Fibroblast of upper back skin (primary cell): ENCODE measurements around the gene GIT2.
A peak's percentile ranks its signal among the peaks of the same experiment; 100 is the strongest.
"Not testable (repeated sequence)": the region's sequence is repeated elsewhere in the genome, so short reads cannot be mapped to it uniquely, and the experiment has no call there.

ENCODE experiments used
- DNase-seq: peaks from one replicate; pipeline ENCODE4 v3.0.0-alpha.2; 2013

The GIT2 gene, protein sequence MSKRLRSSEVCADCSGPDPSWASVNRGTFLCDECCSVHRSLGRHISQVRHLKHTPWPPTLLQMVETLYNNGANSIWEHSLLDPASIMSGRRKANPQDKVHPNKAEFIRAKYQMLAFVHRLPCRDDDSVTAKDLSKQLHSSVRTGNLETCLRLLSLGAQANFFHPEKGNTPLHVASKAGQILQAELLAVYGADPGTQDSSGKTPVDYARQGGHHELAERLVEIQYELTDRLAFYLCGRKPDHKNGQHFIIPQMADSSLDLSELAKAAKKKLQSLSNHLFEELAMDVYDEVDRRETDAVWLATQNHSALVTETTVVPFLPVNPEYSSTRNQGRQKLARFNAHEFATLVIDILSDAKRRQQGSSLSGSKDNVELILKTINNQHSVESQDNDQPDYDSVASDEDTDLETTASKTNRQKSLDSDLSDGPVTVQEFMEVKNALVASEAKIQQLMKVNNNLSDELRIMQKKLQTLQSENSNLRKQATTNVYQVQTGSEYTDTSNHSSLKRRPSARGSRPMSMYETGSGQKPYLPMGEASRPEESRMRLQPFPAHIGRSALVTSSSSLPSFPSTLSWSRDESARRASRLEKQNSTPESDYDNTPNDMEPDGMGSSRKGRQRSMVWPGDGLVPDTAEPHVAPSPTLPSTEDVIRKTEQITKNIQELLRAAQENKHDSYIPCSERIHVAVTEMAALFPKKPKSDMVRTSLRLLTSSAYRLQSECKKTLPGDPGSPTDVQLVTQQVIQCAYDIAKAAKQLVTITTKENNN

GRCh38 chr12:109995686-109996482, at the start of gene GIT2:
Gene GIT2, minus strand, starts transcription at chr12:109996368. Its CDS starts 144 bp downstream, at chr12:109996224.
- DNase-seq, result peak; percentile 90

- DNase-seq, result no peak
These were observed 46.1 kb upstream of the GIT2 start for GRCh38 chr12:110042264-110042663.

GRCh38 chr12:110039085-110039807, 43.1 kb upstream of the GIT2 start:
- DNase-seq, result peak; percentile 92

DNA sequence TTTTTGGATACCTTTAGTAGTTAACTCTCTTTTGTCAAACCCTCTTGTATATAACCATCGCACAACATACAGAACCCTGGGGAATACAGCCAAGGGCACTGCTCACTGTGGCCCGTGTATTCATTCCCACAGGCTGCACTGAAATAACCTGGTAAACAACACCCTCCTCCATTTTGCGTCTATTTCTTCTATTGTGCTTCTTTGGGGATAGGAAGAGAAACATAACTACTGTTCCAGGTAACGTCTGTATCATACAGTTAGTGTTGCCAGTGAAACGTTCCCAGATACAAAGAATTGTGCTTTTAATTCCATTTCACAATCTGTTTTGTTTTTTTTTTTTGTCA, 42.5 kb upstream of the GIT2 start:
- no peak for DNase-seq

DNA sequence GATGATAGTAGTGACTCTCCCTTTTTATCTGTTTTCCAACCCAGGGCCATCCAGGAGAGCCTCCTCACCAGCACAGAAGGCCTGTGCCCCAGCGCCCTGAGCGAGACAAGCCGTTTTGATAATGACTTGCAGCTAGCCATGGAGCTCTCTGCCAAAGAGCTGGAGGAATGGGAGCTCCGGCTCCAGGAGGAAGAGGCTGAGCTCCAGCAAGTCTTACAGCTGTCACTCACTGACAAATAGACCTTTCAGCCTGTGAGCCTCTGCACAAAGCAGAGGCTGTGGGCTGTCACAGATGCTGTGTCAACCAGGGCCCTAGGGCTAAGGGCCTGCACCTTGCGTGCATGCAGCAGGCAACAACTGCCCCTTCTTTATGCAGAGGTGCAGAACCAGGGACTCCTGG, 41.1 kb upstream of the GIT2 start:
- DNase-seq, result no peak

DNA sequence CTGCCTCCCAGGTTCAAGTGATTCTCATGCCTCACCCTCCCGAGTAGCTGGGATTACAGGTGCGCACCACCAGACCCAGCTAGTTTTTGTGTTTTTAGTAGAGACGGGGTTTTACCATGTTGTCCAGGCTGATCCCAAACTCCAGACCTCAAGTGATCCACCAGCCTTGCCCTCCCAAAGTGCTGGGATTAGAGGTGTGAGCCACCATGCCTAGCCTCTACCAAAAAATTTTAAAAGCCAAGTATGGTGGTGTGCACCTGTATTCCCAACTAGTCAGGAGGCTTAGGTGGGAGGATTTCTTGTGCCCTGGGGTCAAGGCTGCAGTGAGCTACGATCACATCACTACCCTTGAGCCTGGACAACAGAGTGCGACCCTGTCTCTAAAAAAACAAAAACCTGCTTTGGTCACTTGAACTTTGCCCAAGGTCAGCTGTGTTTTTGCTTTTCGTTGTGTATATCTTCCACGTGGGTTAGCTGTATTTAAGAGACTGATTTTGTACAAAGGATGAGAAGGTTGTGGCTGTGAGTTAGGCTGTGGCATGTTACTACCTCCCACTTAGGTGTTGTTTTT, 39.5 kb upstream of the GIT2 start:
- DNase-seq, result no peak

- no peak for DNase-seq
These were observed 37.7 kb upstream of the GIT2 start for GRCh38 chr12:110033888-110034287.

DNA sequence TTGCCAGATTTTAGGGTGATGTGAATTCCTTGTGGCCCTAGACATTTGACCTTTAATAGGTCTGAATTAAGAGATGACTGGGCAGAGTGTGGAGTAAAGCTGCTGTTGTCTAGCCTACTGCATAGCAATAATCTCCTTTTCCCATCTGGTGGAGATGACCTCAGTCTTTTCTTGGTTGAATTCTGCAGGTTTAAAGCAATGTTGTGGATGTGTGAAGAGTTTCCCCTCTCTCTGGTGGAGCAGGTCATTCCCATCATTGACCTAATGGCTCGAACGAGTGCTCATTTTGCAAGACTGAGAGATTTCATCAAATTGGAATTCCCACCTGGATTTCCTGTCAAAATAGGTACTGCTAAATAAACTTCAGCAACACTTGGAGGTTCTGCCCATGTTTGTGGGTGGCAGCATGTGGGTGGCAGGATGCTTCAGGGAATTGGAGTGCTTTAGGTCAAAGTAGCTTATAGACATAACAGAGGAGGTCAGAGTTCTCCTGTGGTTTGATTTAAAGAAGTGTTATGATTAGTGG, 33.2 kb upstream of the GIT2 start:
- DNase-seq, result no peak

DNA sequence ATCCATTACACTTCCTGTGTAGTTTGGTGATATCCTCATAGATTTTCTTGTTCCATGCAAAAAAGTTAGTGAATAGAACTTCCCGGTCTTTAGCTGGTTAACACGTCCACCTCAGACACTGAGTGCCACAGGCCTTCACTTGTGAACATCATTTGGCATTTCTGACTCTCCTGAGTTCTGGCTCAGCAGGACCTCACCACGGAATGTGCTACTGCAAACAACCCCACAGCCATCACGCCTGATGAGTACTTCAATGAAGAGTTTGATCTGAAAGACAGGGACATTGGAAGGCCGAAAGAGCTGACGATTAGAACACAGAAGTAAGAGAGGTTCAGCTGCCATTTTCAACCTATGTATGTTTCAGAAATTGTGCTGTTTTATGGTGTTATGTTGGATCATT, 32.2 kb upstream of the GIT2 start:
- no peak for DNase-seq

DNA sequence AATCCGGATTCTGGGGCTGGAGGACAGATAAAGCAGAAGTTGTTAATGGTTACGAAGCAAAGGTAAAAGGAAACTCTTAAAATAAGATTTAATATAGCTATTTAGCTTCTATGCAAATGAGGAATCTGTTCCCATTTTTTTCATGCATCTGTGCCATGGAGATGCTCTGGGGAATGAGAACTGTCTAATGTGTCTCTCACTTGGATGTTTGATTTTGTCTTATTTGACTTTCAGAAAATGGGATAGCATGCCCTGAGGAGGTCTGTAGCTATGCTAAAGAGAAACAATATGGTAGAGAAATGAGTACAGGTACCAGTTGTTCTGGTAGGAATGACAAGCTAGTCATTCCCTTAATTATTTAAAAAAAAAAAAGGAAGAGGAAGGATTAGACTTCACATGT, 27.9 kb upstream of the GIT2 start:
- no peak for DNase-seq

GRCh38 chr12:110023059-110023980, 27.2 kb upstream of the GIT2 start:
- DNase-seq, result peak; percentile 91

DNA sequence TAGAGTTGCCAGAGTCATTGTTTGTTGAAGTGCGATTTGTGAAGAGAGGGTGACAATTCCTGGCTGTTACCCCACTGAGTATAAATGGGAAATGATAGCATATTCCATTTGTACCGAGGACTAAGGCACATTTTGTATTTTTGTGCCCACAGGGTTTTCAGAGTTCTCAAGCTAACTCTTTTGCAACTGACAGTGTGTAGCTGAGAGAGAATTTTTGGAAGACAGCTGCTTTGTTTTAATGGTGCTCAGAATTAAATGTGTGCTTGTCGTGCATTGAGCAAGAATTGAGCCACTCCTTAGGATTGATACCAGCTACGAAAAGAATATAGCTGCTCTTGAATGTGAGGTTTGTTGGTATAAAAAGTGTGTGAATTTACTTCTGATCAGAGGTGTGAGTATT, 24.8 kb upstream of the GIT2 start:
- no peak for DNase-seq

DNA sequence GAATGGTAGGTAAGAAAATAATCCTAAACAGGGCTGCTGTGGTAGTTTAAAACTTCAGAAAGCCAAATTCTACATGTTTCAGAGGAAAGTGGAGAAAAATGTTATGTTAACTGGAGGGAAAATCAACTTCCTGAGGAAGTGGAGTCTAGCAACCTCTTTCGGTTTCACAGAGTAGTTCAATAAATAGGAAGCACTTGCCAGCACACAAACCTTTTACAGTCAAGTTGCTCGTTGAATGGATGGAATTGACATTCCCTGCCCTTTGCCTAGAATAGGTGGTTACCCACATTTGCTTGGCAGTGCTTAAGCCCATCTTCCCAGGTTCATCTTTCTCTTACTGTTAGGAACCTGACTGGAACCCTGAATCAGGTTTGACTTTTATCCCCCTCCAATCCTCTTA, 19.0 kb upstream of the GIT2 start:
- DNase-seq, result no peak

DNA sequence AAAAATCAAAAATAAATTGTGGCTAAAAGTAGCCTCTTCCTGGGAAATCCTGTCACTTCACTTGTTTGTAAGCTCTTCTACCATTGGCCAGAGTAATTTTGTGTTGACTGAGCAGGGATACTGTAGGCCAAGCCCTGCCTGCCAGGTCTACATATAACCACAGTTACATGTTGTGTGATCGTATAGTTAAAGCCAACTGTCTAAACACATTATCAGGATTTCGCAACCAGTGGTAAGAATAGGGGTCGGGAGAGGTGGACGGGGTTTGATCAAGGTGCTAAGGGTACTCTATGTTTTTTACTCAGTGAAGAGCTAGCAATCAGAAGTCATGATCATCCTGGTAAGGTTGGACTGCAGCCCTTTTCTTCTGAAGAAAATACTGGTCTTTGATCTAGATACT, 16.5 kb upstream of the GIT2 start:
- no peak for DNase-seq

- no peak for DNase-seq
These were observed 16.0 kb upstream of the GIT2 start for GRCh38 chr12:110012137-110012536.

- DNase-seq, result no peak
These were observed 14.9 kb upstream of the GIT2 start for GRCh38 chr12:110010853-110011723.

DNA sequence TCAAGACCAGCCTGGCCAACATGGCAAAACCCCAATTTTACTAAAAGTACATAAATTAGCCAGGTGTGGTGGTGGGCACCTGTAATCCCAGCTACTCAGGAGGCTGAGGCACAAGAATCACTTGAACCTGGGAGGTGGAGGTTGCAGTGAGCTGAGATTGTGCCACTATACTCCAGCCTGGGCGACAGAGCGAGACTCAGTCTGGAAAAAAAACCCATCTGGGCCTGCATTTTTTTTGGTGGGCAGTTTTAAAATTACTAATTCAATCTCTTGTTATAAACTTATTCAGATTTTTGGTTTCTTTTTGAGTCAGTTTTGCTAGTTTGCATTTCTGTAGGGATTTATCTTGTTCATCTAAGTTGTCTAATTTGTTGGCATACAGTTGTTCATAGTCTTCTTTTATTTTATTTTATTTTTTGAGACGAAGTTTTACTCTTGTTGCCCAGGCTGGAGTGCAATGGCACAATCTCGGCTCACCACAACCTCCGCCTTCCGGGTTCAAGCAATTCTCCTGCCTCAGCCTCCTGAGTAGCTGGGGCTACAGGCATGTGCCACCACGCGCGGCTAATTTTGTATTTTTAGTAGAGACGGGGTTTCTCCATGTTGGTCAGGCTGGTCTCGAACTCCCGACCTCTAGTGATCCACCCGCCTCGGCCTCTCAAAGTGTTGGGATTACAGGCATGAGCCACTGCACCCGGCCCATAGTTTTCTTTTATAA, 12.7 kb upstream of the GIT2 start:
- not testable (repeated sequence) for DNase-seq

DNA sequence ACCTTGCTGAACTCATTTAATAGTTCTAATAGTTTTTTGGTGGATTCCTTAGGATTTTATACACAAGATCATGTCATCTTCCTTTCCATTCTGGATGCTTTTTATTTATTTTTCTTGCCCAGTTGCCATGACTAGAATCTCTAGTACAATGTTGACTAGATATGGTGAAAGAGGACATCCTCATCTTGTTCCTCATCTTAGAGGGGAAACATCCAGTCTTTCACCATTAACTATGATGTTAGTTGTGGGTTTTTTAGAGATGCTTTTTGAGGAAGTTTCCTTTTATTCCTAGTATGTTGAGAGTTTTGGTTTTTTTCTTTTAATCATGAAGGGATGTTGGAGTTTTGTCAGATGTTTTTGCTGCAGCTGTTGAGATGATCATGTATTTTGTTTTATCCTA, 11.7 kb upstream of the GIT2 start:
- DNase-seq, result no peak

GRCh38 chr12:110006115-110006514, 9.9 kb upstream of the GIT2 start:
- no peak for DNase-seq
